Type B pancreatic cell (in vitro differentiated cells): ENCODE data around the gene SCN9A. TPM values are rescaled to one million over a fixed set of nuclear protein-coding genes. Genes with fewer than 3 reads are reported as not detected.
"Not testable (repeated sequence)": the region's sequence is repeated elsewhere in the genome, so short reads cannot be mapped to it uniquely, and the experiment has no call there.

ENCODE experiments used
- DNase-seq: peaks from one replicate; pipeline ENCODE4 v3.0.0; 2021; ENCODE audit warnings: mixed read lengths; ENCODE audit not compliant: unreplicated experiment; ENCODE audit errors: extremely low spot score
- H3K27ac Mint-ChIP-seq: 2 replicates; pipeline ENCODE4 v1.8.0; 2021; ENCODE audit warnings: mild to moderate bottlenecking, mixed read lengths
- H3K27me3 Mint-ChIP-seq: 2 replicates; pipeline ENCODE4 v1.8.0; 2021; ENCODE audit warnings: mixed read lengths
- H3K36me3 Mint-ChIP-seq: 2 replicates; pipeline ENCODE4 v1.8.0; 2021; ENCODE audit warnings: mixed read lengths
- H3K4me1 Mint-ChIP-seq: one replicate; pipeline ENCODE4 v1.8.0; 2021; ENCODE audit warnings: mixed read lengths; ENCODE audit not compliant: unreplicated experiment
- H3K4me3 Mint-ChIP-seq: 2 replicates; pipeline ENCODE4 v1.8.0; 2021; ENCODE audit warnings: mild to moderate bottlenecking, mixed read lengths
- H3K9me3 Mint-ChIP-seq: 2 replicates; pipeline ENCODE4 v1.8.0; 2021; ENCODE audit warnings: mixed read lengths
- total RNA-seq: library from RNA; stranded (reverse); gene quantifications from 2 replicates; pipeline ENCODE4 v1.2.1, GENCODE V29; 2021; ENCODE audit warnings: low replicate concordance
- TF ChIP-seq, protein P1 (sequence below): fragments of 200-600 bp; sonication (generic); conservative IDR thresholded peaks from 2 replicates; pipeline ENCODE4 v1.5.0; 2021; ENCODE audit warnings: antibody characterized with exemption, mild to moderate bottlenecking

SCN9A gene
- total RNA-seq, 1 donor from 2014 or later, result 6.2 TPM

DNA sequence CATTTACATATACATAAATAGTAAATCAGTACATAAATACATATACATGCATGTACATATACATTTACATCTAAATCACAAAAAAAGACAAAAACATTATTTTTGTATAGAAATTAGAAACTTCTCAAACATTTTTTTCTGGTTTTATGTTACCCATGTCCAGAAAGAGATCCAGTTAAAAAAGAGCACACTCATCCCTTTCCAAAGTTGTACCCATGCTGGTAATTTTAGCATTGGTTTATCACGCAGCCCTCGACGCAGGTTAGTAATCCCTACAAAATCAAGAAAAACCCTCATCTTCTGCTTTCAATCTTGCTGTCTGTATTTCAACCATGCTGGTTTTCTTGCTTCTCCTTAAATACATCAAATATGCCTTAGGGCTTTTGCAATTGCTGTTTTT is 10.5 kb downstream of the SCN9A start:
- no peaks in the 10 kb centered on the region for H3K4me1 Mint-ChIP-seq
- H3K36me3 Mint-ChIP-seq, result no peaks in the 10 kb centered on the region
- no peaks in the 10 kb centered on the region for H3K27me3 Mint-ChIP-seq
- no peak overlapping the region for H3K4me3 Mint-ChIP-seq
- no peak overlapping the region for H3K27ac Mint-ChIP-seq
- TF ChIP-seq, protein P1, sequence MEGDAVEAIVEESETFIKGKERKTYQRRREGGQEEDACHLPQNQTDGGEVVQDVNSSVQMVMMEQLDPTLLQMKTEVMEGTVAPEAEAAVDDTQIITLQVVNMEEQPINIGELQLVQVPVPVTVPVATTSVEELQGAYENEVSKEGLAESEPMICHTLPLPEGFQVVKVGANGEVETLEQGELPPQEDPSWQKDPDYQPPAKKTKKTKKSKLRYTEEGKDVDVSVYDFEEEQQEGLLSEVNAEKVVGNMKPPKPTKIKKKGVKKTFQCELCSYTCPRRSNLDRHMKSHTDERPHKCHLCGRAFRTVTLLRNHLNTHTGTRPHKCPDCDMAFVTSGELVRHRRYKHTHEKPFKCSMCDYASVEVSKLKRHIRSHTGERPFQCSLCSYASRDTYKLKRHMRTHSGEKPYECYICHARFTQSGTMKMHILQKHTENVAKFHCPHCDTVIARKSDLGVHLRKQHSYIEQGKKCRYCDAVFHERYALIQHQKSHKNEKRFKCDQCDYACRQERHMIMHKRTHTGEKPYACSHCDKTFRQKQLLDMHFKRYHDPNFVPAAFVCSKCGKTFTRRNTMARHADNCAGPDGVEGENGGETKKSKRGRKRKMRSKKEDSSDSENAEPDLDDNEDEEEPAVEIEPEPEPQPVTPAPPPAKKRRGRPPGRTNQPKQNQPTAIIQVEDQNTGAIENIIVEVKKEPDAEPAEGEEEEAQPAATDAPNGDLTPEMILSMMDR, result no peak
- DNase-seq, result no peak
- no peaks in the 10 kb centered on the region for H3K9me3 Mint-ChIP-seq

DNA sequence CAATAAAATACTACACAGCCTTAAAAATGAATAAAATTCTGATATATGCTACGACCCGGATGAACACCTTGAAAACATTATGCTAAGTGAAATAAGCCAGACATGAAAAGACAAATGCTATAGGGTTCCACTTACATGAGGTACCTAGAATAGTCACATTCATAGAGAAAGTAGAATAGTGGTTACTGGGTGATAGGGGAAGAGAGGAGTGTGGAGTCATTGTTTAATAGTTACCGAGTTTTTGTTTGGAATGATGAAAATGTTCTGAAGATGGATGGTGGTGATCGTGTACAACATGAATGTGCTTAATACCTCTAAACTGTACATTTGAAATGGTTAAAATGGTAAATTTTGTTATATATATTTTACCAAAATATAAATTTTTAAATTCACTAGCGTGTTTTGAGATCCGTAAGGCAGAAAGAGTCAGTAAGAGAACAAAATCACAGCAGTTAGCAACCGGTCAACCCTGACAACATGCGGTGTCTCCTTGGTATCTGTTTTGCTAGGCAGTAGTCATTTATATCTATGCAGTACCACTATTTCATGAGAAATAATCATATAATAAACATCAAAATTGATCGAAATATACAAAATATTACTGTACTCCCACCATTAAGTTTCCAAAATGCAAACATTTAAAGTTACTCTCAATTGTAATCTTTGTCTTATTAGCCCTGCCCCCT is 11.1 kb downstream of the SCN9A start:
- Mint-ChIP-seq H3K4me1 (no peaks in the 10 kb centered on the region), H3K27ac (no peak overlapping the region), H3K9me3 (no peaks in the 10 kb centered on the region), H3K4me3 (no peak overlapping the region), H3K36me3 (no peaks in the 10 kb centered on the region), H3K27me3 (no peaks in the 10 kb centered on the region)
- TF ChIP-seq, protein P1, result no peak
- DNase-seq, result no peak

DNA sequence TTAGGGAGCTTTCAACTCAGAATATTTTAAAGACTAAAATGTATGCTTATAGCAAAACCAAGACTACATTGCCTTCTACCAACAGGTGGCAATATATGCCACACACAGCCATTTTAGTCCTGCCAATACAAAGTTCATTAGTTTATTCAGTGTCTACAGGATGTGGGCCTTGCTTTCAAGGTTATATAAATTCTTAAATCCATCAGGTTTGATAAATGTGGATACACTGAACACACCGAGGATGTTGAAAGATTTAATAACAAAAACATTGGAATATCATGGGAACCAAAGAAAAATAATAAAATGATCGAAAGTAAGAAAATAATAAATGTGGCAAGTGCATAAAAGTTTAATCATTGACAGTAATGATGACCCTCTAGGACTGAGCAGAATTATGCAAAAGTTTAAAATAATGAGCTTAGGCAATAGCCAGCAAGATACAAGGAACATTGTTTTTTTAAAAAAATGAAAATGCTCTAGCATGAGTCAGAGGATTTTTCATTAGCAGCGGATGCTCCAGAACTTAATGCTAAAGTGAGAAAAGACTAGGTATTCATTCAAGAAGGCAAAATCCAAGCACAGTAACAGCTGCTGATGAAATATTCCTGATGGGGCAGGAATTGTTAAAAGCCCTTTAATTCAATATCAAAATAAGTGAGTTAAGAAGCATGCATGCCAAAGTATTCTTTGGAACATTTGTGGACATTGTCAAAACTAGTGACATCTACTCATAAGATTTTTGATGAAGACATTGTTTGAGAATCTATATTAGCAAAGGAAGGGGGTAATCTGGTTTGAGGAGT is 14.2 kb downstream of the SCN9A start:
- Mint-ChIP-seq H3K4me3 (no peak overlapping the region), H3K36me3 (no peaks in the 10 kb centered on the region), H3K27ac (no peak overlapping the region), H3K4me1 (no peaks in the 10 kb centered on the region), H3K9me3 (no peaks in the 10 kb centered on the region), H3K27me3 (no peaks in the 10 kb centered on the region)
- TF ChIP-seq, protein P1, result peak; percentile 71
- DNase-seq, result no peak

DNA sequence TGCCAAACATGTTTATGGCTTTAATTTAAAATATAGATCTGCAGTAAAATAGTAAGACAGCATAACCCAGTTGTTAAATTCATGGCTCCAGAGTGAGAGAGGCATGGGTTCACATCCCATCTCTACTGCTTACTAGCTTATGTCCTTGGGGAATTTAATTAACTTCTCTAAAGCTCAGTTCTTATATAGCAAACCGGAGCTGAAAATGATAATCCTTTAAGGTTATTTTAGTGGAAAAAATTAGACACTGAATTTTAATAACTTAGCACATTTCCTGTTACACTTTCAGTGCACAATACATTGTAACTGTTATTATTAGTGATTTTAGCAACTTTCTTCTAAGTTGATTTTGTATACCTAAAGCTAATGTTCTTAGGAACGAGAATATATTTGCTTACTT is 14.8 kb downstream of the SCN9A start:
- Mint-ChIP-seq H3K9me3 (no peaks in the 10 kb centered on the region), H3K4me3 (no peak overlapping the region), H3K4me1 (no peaks in the 10 kb centered on the region), H3K27ac (no peak overlapping the region), H3K27me3 (no peaks in the 10 kb centered on the region), H3K36me3 (no peaks in the 10 kb centered on the region)
- TF ChIP-seq, protein P1, result no peak
- no peak for DNase-seq

DNA sequence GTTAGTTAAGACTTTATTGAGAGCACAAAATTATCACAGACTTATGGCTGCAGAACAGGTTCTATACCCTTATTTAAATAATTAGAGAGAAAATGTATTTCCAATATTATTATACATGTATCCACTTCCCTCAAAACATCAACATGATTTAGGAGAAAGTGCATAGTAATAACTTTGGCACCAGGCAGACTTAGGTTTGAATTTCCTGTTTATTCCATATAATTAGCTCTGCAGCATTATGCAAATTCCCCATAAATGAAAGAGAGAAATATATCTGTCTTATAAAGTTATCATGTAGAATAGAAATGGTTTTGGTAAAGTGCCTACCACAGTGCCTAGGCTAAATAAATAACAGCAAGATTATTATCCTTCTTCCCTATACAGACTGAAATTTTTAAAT is 15.3 kb downstream of the SCN9A start:
- Mint-ChIP-seq H3K4me3 (no peak overlapping the region), H3K9me3 (no peaks in the 10 kb centered on the region), H3K27me3 (no peaks in the 10 kb centered on the region), H3K4me1 (no peaks in the 10 kb centered on the region), H3K36me3 (no peaks in the 10 kb centered on the region), H3K27ac (no peak overlapping the region)
- TF ChIP-seq, protein P1, result no peak
- no peak for DNase-seq

DNA sequence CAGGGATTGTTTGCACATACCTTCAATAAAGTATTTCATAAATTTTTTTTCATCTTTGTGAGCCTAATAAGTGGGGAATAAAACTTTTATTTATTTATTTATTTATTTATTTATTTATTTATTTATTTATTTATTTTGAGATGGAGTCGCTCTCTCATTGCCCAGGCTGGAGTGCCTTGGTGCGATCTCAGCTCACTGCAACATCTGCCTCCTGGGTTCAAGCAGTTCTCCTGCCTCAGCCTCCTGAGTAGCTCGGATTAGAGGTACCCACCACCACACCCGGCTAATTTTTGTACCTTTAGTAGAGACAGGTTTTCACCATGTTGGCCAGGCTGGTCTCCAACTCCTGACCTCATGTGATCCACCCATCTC is 17.8 kb downstream of the SCN9A start:
- not testable (repeated sequence) for H3K27ac Mint-ChIP-seq, DNase-seq, H3K27me3 Mint-ChIP-seq, H3K36me3 Mint-ChIP-seq, H3K9me3 Mint-ChIP-seq, H3K4me3 Mint-ChIP-seq, H3K4me1 Mint-ChIP-seq
